GM12801 (cell line): ENCODE data around the gene HSPBAP1.

Experiments
- TF ChIP-seq, protein P1 (sequence below): IDR thresholded peaks from one replicate; pipeline ENCODE4 v1.5.1; 2011; ENCODE audit warnings: control low read depth; ENCODE audit not compliant: insufficient read length; ENCODE audit errors: extremely low read depth

Gene HSPBAP1

DNA sequence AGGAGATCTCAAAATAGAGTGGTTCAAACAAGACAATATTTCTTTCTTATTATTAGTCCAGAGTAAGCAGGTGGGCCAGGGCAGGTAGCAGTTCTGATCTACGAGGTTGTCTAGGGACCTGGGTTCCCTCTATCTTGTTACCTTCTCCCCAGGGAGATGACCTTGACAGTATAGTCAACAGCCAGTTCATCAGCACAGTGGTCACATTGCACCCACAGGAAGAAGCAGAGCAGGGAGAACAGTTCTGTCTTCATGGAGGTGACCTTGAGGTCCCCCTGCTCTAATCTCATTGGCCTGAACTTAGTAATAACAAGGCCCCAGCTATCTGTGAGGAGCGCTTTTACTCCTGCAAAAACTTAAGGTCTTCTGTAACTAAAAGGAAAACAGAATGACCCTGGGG is 23.0 kb upstream of the HSPBAP1 start:
- TF ChIP-seq, protein P1, sequence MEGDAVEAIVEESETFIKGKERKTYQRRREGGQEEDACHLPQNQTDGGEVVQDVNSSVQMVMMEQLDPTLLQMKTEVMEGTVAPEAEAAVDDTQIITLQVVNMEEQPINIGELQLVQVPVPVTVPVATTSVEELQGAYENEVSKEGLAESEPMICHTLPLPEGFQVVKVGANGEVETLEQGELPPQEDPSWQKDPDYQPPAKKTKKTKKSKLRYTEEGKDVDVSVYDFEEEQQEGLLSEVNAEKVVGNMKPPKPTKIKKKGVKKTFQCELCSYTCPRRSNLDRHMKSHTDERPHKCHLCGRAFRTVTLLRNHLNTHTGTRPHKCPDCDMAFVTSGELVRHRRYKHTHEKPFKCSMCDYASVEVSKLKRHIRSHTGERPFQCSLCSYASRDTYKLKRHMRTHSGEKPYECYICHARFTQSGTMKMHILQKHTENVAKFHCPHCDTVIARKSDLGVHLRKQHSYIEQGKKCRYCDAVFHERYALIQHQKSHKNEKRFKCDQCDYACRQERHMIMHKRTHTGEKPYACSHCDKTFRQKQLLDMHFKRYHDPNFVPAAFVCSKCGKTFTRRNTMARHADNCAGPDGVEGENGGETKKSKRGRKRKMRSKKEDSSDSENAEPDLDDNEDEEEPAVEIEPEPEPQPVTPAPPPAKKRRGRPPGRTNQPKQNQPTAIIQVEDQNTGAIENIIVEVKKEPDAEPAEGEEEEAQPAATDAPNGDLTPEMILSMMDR, result no peak

DNA sequence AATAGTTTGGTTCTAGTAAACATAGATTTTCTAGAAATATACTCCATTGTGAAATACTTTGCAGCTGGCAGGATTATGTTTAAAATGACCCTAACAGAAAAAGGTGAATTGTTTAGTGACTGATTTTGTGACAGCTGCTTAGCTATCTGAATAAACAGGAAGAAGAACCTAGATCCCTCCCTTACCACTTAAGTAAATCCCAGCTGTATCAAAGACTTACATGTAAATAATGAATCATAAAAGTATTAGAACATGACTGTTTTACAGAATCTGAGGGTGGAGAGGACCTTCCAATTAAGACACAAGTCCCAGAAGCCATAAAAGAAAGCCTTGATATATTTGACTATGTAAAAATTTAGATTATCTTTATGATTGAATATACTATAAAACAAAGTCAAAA is 17.1 kb upstream of the HSPBAP1 start:
- TF ChIP-seq, protein P1, result no peak

DNA sequence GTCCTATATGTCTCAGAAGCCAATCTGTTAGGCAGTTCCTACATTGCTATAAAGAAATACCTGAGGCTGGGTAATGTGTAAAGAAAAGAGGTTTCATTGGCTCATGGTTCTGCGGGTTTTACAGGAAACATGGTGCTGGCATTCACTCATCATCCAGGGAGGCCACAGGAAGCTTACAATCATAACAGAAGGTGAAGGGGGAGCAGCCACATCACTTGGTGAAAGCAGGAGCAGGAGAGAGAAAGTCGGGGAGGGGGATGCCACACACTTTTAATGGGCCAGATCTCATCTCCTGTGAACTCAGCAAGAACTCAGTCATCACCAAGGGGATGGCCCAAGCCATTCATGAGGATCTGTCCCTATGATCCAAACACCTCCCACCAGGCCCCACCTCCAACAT is 10.3 kb upstream of the HSPBAP1 start:
- TF ChIP-seq, protein P1, result no peak

DNA sequence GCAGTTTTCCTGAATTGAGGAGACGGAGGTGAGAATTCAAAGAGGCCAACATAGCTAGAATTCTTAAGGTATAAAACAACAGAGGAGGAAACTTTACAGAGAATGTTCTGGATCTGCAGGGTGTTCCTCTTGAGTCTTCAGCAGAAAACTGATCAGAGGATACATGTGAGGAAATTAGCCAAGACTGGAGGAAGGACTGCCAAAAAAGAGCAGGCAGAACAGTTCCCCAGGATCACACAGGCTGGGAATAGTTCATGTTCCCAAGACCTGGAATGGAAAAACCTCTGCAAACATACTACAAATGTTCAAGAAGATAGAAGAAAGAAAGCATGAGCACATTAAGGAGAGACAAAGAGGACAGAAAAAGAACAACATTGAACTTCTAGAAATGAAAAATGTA is 8.7 kb upstream of the HSPBAP1 start:
- TF ChIP-seq, protein P1, result no peak

DNA sequence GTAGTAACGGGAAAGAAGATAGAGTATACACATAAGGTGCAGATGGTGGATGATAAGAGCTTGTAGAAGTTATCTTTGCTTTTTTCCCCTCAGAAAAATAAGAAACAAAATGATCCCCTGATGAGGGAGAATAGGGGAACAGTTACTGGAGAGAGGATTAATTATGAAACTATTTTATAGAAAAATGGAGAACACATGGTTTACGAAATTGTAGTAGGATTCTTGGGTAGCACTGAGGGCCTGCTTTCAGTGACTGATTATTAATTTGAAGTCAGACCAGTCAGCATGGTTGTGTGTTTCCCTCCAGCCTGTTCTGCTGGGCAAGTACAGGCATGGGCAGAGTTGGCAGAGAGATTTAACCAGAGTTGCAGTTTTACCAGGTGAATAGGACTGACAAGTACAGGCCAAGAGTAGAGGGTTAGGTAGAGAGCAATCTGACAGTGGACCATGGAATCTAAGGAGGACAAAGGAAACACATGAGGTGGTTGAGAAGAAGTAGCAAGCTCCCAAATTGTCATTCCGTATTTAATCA is 7.1 kb upstream of the HSPBAP1 start:
- TF ChIP-seq, protein P1, result no peak

DNA sequence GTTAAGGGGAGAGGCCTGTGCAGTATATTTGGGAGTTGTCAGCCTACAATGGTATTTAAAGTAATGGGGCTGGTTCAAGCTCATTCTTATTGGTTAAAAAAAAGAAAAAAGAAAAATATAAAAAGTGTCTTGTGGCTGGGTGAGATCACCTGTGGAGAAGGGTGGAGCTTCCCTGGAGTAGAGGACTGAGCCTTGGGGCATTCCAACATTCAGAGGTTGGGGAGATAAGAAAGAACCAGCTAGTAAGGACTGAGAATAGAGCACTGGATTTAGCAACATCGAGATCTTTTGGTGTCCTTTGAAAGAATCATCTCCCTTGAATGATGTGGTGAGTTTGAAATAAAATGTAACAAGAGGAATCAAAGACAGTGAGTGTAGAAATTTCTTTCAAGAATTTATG is 6.4 kb upstream of the HSPBAP1 start:
- TF ChIP-seq, protein P1, result no peak

DNA sequence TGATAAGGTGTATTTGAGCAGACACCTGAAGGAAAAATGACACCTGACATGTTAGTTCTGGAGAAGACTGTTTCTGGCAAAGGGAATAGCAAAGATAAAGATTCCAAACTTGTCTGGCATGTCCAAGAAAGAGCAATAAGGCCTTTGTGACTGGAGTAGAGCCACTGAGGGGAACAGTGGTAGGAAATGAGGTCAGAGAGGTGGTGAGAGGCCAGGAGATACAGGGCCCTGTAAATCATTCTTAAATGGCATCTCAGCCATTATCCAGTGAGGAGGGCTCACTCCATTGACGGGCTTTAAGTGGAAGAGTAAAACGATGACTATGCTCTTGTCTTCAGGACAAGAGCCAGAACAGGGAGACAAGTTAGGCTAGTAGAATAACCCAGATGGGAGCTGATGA is 5.7 kb upstream of the HSPBAP1 start:
- TF ChIP-seq, protein P1, result no peak

DNA sequence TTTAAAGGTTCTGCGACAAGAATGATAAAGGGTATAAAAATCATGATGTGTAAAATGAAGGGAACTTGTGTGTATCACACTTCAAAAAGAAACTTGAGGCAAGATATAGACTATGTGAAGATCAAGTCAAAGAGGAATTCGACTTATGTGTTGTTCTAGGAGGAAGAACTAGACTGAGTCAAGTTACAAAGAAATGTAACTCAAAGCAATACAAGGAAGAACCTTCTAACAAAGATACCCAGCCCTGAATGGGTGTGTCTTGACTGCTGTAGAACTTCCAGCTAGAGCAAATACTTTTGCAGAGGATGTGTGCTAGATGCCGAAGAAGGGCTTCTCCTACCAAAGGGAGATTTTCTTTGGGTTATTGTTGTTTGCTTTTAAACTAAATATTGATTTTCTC is 3.7 kb upstream of the HSPBAP1 start:
- TF ChIP-seq, protein P1, result no peak
